ENCODE results near the gene NBAS.

The NBAS gene

DNA sequence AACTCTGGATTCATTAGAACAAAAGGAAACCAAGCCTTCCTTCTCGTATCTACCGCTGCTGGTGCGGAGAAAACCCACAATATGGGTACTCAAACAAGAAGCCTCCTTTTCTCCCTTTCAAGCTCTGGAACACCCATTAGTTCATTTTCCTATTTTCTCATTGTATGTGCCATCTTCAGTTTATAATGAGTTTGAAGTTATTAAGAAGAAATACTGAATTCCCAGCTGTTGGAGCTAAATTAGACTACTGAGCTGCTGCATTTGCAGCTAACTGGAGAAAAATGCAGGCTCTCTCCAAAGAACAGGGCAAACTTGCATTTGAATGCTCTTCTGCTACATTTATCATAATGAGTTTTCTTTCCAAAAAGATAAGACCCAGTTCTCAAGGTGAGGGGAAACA is 398.5 kb downstream of the NBAS start:
- no peak for DNase-seq (ENCODE audit: extremely low read depth, insufficient read length)
- TF ChIP-seq, protein P1, sequence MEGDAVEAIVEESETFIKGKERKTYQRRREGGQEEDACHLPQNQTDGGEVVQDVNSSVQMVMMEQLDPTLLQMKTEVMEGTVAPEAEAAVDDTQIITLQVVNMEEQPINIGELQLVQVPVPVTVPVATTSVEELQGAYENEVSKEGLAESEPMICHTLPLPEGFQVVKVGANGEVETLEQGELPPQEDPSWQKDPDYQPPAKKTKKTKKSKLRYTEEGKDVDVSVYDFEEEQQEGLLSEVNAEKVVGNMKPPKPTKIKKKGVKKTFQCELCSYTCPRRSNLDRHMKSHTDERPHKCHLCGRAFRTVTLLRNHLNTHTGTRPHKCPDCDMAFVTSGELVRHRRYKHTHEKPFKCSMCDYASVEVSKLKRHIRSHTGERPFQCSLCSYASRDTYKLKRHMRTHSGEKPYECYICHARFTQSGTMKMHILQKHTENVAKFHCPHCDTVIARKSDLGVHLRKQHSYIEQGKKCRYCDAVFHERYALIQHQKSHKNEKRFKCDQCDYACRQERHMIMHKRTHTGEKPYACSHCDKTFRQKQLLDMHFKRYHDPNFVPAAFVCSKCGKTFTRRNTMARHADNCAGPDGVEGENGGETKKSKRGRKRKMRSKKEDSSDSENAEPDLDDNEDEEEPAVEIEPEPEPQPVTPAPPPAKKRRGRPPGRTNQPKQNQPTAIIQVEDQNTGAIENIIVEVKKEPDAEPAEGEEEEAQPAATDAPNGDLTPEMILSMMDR (IDR thresholded peaks at IDR 0.05; ENCODE audit: insufficient read depth, low read length, poor library complexity, severe bottlenecking) = no peak
- Histone ChIP-seq H3K27me3 (replicated peaks; ENCODE audit: control insufficient read depth, insufficient read depth, low read length) (no peaks in the 10 kb centered on the region), H3K4me3 (replicated peaks; ENCODE audit: low read depth, low read length) (no peak overlapping the region), H3K36me3 (ENCODE audit: control insufficient read depth, insufficient read depth, low read length) (no peaks in the 10 kb centered on the region)

DNA sequence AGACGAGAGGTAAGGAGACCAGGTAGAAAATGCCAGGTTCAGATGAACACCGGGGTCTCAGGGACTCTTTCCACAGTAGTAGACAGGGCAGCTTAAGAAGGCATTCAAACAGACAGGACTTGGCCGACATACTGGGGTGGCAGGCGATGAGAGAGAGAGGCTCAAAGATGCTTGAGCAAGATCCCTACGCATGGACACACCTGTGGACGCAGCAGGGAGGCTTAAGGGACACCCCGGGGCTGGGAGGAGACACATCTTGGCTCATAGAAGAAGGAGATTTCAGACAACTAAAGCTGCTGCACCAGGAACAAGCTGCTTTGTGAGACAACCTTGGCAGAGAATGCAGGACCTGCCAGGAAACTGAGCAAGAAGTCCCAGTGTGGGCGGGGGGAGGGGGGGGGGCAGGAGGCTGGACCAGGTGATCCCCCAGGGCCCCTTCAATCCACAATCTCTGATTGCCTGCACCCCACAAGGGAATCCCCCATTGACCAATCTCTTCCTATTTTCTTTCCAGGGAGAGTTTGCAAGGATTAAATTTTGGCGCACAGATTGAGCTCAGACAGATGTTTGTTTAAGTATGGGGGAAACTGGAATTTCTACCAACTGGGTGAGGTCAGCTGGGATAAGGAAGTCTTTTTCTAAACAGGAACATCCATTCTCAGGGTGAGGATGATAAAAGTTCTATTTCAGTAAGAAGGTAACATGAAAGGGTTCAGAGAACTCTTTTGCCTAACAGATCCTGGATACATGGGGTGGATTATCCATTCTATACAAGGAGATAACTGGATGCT is 400.7 kb downstream of the NBAS start:
- TF ChIP-seq, protein P1 (IDR thresholded peaks at IDR 0.05; ENCODE audit: insufficient read depth, low read length, poor library complexity, severe bottlenecking) = no peak
- no peak for DNase-seq (ENCODE audit: extremely low read depth, insufficient read length)
- Histone ChIP-seq H3K27me3 (replicated peaks; ENCODE audit: control insufficient read depth, insufficient read depth, low read length) (no peaks in the 10 kb centered on the region; the same call in 1 of the 2 replicates), H3K36me3 (ENCODE audit: control insufficient read depth, insufficient read depth, low read length) (no peaks in the 10 kb centered on the region), H3K4me3 (replicated peaks; ENCODE audit: low read depth, low read length) (no peak overlapping the region)

DNA sequence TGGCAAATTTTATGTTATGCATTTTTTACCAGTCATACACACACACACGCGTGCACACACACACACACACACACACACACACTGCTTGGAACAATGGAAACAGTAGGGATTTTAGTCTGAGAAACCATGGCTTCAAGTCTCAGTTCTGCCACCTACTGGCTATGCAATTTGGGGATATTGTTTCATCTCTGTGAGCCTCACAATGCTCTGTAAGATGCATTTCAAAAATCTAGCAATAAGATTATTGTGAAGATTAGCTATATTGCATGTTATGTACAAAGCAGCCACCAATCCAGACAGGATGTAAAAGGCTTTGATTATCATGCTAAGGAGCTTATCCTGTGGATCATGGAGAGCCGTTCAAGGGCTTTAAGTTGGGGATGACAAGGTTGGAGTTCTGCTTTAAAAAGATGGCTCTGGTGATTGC is 401.4 kb downstream of the NBAS start:
- Histone ChIP-seq H3K36me3 (ENCODE audit: control insufficient read depth, insufficient read depth, low read length) (no peaks in the 10 kb centered on the region), H3K27me3 (replicated peaks; ENCODE audit: control insufficient read depth, insufficient read depth, low read length) (no peaks in the 10 kb centered on the region; the same call in 1 of the 2 replicates), H3K4me3 (replicated peaks; ENCODE audit: low read depth, low read length) (no peak overlapping the region)
- TF ChIP-seq, protein P1 (IDR thresholded peaks at IDR 0.05; ENCODE audit: insufficient read depth, low read length, poor library complexity, severe bottlenecking) = peak; percentile 66
- DNase-seq (ENCODE audit: extremely low read depth, insufficient read length) = no peak

DNA sequence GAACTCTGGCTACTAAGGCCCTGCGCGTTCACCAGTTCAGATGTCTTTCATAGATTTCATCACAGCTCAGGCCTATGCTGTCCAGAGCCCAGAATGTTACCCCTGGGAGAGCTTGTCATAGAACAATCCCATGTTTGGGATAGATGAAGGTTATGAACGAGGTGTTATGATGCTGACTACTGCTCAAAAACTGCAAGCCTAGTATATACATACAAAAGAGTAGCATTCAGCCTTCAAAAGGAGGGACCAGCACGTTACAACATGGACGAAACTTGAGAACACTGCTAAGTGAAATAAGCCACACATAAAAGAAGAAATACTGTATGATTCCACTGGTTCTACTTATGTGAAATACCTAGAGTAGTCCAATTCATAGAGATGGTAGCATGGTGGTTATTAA is 401.9 kb downstream of the NBAS start:
- no peak for DNase-seq (ENCODE audit: extremely low read depth, insufficient read length)
- no peak overlapping the region for H3K4me3 ChIP-seq (replicated peaks; ENCODE audit: low read depth, low read length)
- H3K36me3 ChIP-seq (ENCODE audit: control insufficient read depth, insufficient read depth, low read length) = no peaks in the 10 kb centered on the region
- H3K27me3 ChIP-seq (replicated peaks; ENCODE audit: control insufficient read depth, insufficient read depth, low read length) = no peaks in the 10 kb centered on the region; the same call in 1 of the 2 replicates
- TF ChIP-seq, protein P1 (IDR thresholded peaks at IDR 0.05; ENCODE audit: insufficient read depth, low read length, poor library complexity, severe bottlenecking) = no peak

GRCh38 chr2:15158532-15158931 is 402.6 kb downstream of the NBAS start:
- Histone ChIP-seq H3K4me3 (replicated peaks; ENCODE audit: low read depth, low read length) (no peak overlapping the region), H3K36me3 (ENCODE audit: control insufficient read depth, insufficient read depth, low read length) (no peaks in the 10 kb centered on the region)
- TF ChIP-seq, protein P1 (IDR thresholded peaks at IDR 0.05; ENCODE audit: insufficient read depth, low read length, poor library complexity, severe bottlenecking) = no peak

More at GRCh38 chr2:15158532-15158931, 402.6 kb downstream of the NBAS start:
- DNase-seq (ENCODE audit: extremely low read depth, insufficient read length) = no peak
- H3K27me3 ChIP-seq (replicated peaks; ENCODE audit: control insufficient read depth, insufficient read depth, low read length) = no peaks in the 10 kb centered on the region; the same call in 1 of the 2 replicates
